GM19023 (cell line): ENCODE results near the gene PRSS27.
A peak's percentile ranks its signal among the peaks of the same experiment; 100 is the strongest.
"Not testable (repeated sequence)": the region's sequence is repeated elsewhere in the genome, so short reads cannot be mapped to it uniquely, and the experiment has no call there.

Experiments used
- ATAC-seq: cut with Tn5 transposase; IDR thresholded peaks from one replicate; pipeline ENCODE4 v1.9.1; 2021; ENCODE audit warnings: mild to moderate bottlenecking, moderate library complexity; ENCODE audit not compliant: unreplicated experiment

PRSS27 gene

DNA sequence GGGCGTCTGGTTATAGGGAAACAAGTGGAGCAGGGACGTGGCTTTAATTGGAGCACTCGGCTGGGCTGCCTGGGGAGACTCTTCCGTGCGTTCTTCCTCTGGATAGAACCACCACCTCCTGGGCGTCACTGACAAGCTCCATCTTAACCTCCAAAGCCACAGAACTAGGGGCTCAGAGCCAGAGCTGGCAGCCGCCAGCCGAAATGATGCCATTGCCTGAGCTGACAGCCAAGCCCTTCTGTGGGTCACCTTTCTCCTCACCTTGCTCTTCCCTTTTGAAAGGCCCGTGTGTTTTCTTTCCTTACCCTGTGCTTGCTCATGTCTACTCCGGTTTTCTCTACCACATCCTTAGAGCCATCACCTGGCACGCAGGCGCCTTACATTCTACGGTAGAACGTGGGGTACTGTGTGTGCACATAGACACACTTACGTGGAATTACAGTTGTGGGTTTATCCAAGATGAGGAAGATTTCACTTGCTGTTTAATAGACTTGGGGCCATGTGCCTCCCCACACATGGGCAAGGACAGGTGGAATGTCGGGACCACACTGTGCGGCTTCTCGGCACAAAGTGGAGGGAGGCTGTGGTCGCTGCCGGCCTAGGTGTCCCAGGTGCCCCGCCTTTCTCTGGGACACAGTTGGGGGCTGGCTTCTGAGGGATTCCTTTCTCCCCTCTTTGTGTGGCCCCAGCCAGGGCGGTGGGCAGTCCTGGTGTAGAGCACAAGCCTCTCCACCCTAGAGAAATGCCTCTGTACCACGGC lies 41.6 kb downstream of the PRSS27 start:
- ATAC-seq = not testable (repeated sequence)

- ATAC-seq = not testable (repeated sequence)
These were observed 43.1 kb downstream of the PRSS27 start for GRCh38 chr16:2676937-2677336.

- no peak for ATAC-seq
These were observed 44.3 kb downstream of the PRSS27 start for GRCh38 chr16:2675714-2676113.

GRCh38 chr16:2675021-2675420 lies 45.0 kb downstream of the PRSS27 start:
- no peak for ATAC-seq

DNA sequence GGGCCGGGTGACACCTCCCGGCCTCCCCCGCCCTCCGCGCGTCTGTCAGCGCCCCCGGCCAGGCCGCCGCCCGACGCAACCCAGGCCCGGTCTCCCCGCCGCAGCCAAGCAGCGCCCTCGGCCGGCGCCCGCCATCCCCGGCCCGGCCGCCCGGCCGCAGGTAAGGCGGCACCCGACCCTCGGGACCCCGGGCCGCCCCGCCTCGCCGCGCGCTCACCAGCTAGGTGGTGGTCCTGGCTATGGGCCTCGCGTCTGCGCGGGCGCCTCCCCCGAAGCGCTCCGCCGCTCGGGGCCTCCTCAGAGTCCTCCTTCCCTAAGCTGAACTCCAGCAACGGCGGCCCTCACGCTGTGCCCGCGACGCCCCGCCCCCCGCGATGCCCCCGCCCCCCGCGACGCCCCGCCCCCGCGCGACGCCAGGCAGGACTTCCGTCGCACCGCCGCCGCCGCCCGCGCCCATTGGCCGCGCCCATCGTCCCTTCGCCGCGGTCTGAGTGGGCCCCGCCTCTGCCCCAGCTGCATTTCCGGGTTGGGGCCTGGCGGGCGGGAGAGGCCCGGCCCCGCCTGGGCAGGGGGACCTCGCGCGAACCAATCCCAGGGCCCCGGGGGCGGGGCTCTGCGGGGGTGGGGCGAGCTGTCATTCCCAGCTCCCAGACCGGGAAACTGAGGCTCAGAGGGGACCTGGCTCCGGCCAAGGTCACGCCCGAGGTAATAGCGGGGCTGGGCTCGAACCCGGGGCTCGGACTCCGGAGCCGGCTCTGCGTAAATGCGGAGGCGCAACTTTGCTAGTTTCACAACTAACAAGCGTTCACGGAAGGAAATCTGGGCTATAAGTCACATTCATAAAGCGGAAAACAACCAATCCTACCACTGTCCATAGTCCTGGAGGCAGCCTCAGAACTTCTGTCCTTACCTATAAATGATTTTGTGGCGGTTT lies 46.7 kb downstream of the PRSS27 start:
- peak; percentile 93 for ATAC-seq

GRCh38 chr16:2671741-2672140 lies 48.3 kb downstream of the PRSS27 start:
- ATAC-seq = no peak

DNA sequence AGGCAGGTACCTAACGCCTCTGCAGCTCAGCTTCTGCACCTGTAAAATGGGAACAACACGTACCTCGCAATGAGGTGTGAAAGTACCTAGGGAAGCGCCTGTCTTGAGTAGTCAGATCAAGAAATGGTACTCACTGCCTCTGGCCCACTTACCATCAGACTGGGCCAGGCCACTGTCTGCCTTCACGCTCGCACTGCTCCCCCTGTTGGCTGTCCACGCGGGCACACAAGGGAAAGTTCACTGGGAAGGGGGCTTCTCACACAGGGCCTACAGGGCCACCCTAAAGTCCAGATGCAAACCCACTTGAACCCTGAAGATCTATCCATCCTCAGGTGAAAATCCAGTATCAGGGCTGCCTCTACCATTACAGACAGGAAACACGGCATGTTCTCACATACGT lies 48.8 kb downstream of the PRSS27 start:
- not testable (repeated sequence) for ATAC-seq

DNA sequence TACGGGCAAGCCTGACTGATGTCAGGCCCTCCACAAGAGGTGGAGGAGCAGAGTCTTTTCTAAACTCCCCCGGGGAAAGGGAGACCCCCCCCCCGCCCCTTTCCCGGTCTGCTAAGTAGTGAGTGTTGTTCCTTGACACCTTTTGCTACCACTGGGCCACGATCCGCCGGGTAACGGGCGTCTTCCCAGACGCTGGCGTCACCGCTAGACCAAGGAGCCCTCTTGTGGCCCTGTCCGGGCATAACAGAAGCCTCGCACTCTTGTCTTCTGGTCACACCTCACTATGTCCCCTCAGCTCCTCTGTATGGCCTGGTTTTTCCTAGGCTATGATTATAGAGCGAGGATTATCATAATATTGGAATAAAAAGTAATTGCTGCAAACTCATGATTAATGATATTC lies 50.0 kb downstream of the PRSS27 start:
- not testable (repeated sequence) for ATAC-seq

DNA sequence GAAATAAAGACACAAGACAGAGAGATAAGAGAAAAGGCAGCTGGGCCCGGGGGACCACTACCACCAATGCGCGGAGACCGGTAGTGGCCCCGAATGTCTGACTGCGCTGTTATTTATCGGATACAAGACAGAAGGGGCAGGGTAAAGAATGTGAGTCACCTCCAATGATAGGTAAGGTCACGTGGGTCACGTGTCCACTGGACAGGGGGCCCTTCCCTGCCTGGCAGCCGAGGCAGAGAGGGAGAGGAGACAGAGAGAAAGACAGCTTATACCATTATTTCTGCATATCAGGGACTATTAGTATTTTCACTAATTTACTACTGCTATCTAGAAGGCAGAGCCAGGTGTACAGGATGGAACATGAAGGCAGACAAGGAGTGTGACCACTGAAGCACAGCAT lies 50.4 kb downstream of the PRSS27 start:
- ATAC-seq = not testable (repeated sequence)

- not testable (repeated sequence) for ATAC-seq
These were observed 53.4 kb downstream of the PRSS27 start for GRCh38 chr16:2666671-2667070.

DNA sequence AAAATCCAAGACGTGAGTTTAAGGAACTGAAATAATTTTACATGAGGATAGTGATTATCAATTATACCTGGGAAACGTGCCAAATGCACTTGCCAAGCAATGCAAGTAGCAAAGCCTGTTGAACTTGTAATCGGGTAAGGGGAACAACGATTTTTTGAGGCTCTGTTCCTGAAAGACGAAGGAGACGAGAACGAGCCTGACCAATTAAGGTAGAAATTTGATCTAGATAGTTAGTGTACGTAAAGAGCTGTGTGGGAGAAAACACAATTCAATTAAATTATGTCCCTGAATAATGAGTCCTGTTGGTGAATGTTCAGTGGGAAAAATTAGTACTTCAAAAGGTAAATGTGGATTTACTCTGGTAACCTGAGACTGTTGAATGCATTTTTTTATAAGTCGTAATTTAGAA lies 55.4 kb downstream of the PRSS27 start:
- no peak for ATAC-seq

DNA sequence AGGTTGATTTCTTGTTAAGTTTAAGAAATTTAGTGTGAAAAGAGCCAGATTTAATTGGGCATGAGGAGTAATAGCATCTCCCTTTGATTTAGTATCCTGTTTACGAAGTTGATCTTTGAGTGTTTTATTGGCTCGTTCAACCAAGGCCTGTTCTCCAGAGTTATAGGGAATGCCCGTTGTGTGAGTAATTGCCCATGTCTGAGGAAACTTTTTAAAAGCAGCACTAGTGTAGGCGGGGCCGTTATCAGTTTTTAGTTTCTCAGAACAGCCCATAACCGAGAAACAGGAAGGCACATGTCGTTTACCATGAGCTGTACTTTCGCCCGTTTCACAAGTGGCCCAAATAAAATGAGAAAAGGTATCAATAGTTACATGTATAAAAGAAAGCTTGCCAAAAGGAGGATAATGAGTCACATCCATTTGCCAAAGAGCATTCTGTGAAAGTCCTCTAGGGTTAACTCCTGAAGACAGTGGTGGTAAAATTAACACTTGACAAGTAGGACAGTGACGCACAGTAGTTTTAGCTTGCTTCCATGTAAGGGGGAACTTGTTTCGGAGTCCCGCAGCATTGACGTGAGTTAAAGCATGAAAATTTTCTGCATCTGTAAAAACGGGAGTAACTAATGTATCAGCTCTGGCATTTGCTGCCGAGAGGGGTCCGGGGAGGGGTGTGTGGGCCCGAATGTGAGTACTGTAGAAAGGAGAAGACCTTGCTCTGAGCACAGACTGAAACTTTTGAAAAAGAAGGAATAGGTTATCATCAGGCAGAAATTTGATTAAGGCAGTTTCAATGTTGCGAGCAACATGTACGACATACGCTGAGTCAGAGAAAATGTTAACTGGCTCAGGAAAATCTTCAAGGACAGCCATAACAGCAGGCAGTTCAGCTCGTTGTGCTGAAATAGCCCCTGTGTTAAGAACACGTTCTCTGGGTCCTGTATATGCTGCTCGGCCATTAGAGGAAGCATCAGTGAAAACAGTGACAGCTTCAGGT lies 56.2 kb downstream of the PRSS27 start:
- no peak for ATAC-seq
